CD4-positive, alpha-beta memory T cell (primary cell): ENCODE results near the gene SHCBP1L. TPM values are rescaled to one million over a fixed set of nuclear protein-coding genes. Genes with fewer than 3 reads are reported as not detected.

Experiments
- polyA plus RNA-seq, 2 donors: library from polyadenylated mRNA; unstranded; fragments of 300-500 nt; fragmentation: Illumina TruSeq; gene quantifications; one replicate each; pipeline ENCODE4 v1.2.3, GENCODE V29; 2021
- total RNA-seq, 2 experiments: library from RNA; stranded (reverse); gene quantifications; one replicate each; pipeline ENCODE4 v1.2.3, GENCODE V29; 2021

SHCBP1L gene
- total and polyA plus RNA-seq, 4 experiments from 2014 or later: not detected

Other genes with a start within 250 kb of the SHCBP1L start
- gene NPL, start 163.4 kb downstream of the SHCBP1L start, total RNA-seq: 1 to 10 TPM; 9.6 TPM
- 1 to 10 TPM; 3.5 to 5.7 TPM for gene NPL, start 163.4 kb downstream of the SHCBP1L start, polyA plus RNA-seq
- 100 to 1,000 TPM; 222 TPM for gene DHX9, start 113.8 kb downstream of the SHCBP1L start, total RNA-seq
- gene DHX9, start 113.8 kb downstream of the SHCBP1L start, polyA plus RNA-seq: 100 to 1,000 TPM; 100 to 107 TPM
- gene LAMC1, start 70.3 kb upstream of the SHCBP1L start, total RNA-seq: under 1 TPM; 0.49 to 0.50 TPM
- gene LAMC1, start 70.3 kb upstream of the SHCBP1L start, polyA plus RNA-seq: not detected
- not detected for gene LAMC2, start 233.1 kb upstream of the SHCBP1L start, total RNA-seq
- not detected for gene LAMC2, start 233.1 kb upstream of the SHCBP1L start, polyA plus RNA-seq